GM18502 (cell line): ENCODE data around the gene LAMA3.

ENCODE experiments used
- ATAC-seq: cut with Tn5 transposase; IDR thresholded peaks from one replicate; pipeline ENCODE4 v1.9.1; 2021; ENCODE audit warnings: mild to moderate bottlenecking; ENCODE audit not compliant: unreplicated experiment, poor library complexity

Gene LAMA3

DNA sequence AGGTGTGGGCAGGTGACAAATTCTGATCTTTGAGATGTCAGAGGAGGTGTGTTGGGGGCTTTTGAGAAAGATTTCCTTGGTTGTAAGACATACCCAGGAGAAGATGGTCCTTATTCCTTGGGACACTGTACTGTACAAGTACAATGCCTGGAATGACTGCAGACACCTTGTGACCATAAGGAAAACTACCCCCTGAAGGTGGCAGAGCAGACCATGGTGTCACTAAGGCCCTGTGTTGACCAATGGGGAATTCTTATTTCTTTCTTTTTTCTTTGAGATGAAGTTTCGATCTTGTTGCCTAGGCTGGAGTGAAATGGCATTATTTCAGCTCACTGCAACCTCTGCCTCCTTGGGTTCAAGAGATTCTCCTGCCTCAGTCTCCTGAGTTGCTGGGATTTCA lies 22.1 kb upstream of the LAMA3 start:
- no peak for ATAC-seq

DNA sequence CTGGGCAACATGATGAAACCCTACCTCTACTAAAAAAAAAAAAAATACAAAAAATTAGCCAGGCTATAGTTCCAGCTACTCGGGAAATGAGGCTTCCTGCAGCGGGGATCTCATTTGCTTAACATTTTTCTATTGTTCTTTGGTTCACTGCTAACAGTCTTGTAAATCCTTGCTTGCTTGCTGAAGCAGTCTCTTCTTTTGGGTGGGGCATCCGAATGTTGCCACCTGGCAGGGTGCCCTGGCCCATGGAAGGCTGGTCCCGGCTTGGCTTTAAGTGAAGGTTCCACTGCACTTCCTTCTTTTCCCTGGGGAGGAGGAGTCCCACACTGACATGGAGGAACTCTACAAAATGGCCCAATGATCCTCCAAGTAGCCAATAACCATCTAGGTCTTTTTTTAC lies 20.5 kb upstream of the LAMA3 start:
- ATAC-seq = no peak

DNA sequence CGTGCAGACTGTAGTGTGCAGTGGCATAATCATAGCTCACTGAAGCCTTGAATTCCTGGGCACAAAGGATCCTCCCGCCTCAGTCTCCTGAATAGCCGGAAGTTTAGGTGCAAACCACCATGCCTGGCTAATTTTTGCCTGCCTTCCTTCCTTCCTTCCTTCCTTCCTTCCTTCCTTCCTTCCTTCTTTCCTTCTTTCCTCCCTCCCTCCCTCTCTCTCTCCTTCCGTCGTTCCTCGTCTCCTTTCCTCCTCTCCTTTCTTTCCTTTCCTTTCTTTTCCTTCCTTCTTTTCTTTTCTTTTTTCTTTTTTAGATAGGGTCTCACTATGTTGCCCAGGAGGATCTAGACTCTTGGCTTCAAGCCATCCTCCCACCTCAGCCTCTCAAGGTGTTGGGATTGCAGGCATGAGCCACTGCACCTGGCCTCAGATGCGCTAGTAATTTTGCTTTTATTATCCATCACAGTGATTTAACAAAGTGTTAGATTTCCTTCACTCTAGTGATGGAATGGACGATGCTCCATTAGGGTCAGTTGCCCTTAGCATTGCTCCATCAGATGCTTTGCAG lies 20.0 kb upstream of the LAMA3 start:
- no peak for ATAC-seq

DNA sequence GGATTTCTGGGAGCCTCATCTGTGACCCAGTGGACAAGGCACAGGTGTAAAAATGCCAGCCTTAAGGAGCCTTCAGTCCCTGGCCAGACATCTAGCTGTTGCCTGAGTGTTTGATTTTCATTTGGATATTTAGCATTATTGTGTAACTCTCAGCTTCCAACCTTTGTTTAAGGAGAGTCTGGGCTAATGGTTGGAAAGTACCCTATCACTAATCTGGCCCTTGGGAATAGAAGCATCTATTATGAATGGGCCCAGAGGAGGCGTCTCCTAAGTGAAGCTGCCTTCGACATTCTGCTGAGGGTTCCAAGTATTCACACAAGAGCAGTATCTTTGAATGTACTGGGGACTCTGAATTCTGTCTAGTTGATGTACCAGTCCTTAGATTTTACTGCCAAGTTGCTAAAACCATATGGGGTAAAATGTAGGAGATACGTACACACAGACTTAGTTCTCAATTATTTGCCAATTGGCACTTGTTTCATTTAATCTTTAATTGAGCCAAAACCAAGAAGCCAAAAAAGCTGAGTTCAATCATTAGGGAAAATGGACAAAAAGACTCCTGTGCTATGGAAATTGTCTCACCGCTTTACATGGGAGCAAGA lies 19.3 kb upstream of the LAMA3 start:
- no peak for ATAC-seq

DNA sequence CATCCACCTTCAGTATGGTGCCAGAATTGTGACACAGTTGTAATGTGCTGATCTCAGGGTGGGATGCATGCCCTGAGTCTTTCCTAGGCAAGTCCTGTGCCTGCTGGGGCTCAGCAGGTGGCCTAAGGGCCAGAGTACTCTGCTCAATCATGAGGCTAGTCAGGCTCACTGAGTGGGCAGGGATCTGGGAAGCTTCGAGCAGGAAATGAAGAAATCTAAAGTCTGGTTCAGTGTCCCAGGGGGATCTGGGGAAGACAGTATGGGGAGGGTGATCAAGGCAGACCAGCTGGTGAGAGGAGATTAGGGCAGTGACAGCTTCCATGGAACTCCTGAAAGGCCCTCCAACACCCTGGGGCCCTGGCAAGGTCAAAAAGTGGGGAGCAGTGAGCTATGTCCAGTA lies 17.7 kb upstream of the LAMA3 start:
- no peak for ATAC-seq

DNA sequence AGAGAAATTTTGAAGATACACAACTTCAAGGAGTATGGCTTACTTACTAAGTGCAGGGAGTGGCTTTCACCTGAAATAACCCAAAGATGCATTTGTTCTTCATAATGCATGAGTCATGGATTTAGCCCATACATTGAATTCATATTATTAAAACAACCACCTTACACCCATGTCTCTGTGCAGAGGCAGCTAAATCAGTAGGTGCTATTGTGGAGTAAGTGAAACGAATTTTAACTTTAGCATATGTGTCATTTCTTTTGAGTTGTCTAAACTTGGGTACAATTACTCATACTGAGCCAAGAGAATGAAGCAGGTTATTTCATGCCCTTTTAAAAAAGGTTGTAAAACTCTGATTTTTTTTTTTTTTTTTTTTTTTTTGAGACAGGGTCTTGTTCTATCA lies 15.5 kb upstream of the LAMA3 start:
- ATAC-seq = no peak

DNA sequence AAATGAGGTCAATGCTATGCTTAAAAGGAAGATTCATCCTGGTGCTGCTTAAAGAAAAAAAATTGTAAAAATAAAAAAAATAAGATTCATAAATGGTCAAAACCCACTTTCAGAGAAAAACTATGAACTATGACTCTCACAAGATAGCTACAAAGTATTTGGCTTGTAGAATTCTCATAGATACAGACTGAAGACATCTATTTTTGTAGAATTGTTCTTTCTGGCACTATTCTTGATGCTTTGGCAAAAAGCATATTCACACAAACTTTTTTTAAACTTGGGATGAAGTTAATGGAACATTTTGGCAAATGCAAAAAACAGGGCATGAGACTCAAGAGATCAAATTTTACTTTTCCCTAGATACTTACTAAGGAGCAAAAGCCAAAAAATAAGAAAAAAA lies 14.0 kb upstream of the LAMA3 start:
- no peak for ATAC-seq

DNA sequence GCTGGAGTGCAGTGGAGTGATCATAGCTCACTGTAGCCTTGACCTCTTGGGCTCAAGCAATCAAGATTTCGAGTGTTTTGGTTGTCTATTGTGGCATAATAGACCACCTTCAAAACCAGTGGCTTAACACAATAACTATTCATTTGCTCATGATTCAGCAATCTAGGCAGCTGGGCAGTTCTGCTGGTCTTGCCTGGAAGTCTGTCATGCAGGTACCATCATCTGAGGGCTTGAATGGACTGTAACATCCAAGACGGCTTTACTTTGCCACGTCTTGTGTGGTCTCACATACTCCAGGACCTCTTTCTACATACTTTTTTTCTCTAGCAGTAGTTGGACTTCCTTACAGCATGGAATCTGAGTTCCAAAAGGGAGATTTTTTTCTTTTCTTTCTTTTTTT lies 13.4 kb upstream of the LAMA3 start:
- ATAC-seq = no peak

DNA sequence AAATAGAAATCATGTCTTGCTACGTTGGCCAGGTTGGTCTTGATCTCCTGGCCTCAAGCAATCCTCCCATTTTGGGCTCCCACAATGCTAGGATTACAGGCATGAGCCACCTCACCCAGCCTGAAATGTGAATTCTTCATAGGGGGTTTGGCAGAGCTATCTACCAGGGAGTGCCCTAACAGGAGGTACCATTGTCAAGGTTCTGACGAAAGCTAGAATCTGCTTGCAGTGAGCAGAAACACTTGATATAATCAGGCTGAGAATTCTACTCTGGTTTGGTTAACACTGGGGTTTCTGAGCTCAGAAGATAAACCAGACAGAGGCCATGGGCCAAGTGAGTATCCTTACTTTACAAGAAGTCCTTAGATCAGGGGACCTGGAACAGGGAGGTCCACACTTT lies 7.2 kb upstream of the LAMA3 start:
- ATAC-seq = no peak

DNA sequence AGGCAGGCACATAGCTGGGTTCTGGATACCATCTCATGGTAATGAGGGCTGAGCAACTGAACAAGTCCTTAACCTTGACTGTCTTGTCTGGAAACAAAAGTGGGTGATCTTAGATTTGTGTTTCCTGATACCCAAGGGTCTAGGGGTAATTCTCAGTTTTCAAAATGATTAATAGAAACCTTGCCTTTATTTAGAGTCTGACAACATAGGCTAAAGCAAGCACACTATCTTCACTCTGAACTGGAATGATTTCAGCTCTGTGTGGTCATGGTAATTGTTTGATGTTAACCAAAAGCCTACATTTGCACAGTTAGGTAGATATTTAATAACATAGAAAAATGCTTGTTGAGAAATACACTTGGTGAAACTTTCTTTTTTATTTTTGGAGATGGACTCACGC lies 6.8 kb upstream of the LAMA3 start:
- no peak for ATAC-seq

DNA sequence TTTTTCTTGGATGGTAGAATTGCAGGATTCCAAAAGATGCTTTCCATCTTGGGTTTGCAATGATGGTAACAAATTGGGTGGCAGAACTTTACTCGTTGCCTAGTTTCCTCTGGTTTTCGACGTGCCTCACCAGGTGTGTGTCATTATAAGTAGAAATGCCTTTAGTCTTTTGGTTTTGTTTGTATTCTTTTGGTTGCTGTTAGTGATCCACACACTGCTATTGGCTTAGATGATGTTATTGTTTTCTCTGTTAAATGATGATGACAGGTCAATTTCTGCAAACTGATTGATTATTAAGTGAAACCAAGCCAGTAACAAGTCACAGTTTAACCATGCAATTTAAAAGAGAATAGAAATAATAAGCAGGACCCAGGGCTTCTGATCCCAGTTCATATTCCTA lies 6.1 kb upstream of the LAMA3 start:
- ATAC-seq = no peak

DNA sequence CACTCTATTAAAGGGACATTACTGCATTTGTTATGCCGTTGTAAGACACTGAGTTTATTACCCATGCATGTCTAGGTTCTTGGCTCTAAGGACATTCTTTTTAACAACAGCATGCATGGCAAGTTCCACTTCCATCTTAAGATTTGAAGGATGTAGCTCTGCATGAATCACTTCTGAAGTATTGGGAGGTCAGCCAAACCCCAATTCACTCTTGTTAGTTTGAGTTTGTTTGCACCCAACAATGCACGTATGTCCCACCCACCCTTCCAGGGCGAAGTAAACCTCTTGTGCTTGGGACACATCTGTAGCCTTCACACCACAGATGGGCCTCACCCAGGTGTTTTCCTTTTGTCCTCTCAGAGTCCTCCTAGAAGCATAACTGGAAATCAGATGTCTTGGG lies 5.6 kb upstream of the LAMA3 start:
- no peak for ATAC-seq

DNA sequence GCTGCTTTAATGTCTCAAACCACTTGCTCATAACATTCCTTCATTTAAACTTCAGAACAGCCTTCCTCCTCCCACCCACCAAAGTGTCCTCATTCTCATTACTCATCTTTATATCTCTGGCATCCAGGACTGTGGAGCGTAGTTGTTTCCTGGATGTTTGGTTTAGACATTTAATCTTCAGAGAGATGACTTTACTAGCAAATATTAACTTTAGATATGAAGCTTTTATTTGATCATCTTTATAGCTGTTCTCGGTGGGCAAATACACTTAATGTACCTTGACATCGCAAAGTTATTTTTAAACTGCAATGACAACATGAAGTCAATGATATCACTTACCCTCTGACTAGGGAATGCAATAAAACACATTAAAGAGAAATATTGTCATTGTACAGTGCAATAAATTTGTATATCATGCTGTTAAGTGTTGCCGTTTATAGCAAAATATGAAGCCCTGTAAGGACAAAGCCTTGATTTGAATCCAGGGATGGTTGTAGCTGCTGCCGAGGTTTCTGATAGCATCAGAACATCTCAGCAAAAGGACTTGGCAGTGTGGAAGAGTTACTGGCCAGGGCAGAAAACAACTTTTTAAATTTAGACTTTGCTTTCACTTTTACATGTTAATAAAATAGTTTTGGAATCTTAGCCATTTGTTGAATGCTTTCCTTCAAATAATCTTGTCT lies 4.6 kb upstream of the LAMA3 start:
- no peak for ATAC-seq

DNA sequence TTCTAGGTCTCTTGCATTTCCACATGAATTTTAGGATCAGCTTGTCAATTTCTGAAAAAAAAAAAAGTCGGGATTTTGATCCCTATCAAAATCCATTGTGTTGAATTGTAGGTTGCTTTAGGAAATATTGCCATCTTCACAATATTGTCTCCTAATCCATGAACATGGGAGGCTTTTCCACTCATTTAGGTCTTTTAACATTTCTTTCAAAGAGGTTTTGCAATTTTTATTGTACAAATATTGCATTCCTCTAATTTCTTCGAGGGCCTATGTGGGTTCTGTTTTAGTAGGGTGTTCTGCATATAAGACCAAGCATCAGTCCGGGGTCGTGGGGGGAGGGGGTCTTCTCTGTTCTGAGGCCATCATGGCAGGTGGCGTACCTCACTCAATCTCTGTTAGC lies 725 bp upstream of the LAMA3 start:
- ATAC-seq = no peak

DNA sequence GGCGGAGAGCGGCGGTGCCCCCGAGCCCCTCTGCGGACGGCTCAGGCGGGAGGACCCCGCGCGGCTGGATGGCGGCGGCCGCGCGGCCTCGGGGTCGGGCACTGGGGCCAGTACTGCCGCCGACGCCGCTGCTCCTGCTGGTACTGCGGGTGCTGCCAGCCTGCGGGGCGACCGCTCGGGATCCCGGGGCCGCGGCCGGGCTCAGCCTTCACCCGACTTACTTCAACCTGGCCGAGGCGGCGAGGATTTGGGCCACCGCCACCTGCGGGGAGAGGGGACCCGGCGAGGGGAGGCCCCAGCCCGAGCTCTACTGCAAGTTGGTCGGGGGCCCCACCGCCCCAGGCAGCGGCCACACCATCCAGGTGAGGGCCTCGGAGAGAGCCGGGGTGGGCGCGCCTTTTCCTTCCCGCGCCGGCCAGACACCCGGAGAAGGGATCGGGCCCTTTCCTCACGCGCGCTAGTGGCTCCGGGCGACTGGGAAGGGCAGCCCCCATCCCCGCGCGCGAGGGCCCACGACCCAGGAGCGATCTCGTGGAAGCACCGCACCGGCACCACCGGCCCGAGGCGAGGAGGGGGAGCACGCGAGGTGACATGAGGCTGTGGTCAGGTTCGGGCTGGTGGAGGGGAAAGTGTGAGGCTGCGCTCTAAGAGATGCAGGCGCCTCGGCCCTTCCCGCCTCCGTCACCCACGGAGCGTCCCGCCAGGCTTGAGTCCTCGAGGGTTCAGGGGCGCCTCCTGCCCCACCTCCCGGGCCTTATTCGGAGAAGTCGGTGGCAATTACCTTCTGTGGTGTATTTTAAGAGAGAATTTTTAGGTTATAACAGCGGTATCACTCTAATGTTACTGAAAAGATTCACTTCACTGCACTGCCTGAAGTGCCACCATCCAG lies 607 bp downstream of the LAMA3 start:
- no peak for ATAC-seq

DNA sequence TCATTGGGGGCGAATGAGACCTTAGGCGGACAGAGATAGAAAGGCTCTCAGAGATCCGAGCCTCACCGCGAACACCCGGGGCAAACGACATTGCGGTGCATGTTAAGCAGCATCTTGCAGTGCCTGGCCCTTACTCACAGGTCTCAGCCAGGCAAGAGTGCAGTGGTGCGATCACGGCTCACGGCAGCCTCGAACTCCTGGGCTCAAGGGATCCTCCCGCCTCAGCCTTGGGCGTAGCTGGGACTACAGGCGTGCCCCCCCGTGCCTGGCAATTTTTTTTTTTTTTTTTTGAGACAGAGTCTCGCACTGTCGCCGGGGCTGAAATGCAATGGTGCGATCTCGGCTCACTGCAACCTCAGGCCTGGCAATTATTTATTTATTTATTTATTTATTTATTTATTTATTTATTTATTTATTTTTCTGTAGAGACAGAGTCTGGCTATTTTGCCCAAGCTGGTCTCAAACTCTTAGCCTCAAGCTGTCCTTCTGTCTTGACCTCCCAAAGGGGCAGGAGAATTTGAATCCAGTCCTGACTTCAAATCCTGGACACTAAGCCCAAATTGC lies 1.3 kb downstream of the LAMA3 start:
- no peak for ATAC-seq

DNA sequence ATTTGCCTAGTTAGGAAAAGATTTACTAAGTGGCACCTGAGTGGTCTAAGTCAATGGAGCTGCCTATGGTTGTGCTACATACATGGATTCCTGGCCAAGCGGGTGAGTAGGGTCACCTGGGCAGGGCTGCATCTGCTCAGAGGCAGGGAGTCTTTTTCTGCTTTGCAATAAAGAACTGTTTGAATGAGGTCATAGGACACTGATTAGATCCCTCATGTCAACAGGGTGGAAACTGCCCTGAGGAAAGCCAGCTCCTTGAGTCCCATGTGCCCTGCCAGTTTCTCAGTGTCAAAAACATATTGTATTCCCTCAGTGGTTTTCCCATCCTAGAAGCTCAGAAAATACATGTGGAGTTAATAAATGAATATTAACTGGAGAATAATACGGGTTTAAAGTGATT lies 4.6 kb downstream of the LAMA3 start:
- no peak for ATAC-seq

DNA sequence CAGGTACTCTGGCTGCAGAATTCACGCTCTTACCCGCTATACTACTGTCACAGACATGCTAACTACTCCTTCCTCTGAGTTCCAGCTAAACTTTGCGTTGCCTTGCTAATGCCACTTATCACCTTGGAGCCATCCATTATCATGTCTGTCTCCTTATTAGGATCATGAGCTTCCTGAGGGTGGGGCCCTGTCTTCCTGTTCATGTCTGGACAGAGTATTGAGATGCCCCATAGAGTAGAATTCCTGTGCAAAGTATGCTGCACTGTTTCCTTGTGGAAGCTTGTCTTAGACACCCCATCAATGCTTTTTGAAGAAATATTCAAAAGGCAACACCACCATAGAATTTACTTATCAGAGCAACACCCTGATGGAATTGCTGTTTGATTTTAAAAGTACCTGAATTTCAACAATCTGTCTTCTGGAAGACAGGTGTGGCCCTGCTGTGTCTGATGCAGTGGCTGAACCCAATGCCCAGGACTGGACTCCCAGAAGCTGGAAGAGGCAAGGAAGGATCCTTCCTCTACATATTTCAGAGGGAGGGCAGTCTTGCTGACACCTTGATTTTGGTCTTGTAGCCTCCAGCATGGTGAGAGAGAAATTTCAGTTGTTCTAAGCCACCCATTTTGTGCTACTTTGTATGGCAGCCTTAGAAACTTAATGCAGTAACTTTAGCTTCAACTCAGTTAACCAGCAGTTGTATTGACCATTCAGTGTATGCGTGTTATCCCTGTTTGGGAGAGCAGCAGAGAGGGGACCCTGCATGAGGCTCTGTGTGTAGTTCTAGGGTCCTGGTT lies 5.6 kb downstream of the LAMA3 start:
- no peak for ATAC-seq

DNA sequence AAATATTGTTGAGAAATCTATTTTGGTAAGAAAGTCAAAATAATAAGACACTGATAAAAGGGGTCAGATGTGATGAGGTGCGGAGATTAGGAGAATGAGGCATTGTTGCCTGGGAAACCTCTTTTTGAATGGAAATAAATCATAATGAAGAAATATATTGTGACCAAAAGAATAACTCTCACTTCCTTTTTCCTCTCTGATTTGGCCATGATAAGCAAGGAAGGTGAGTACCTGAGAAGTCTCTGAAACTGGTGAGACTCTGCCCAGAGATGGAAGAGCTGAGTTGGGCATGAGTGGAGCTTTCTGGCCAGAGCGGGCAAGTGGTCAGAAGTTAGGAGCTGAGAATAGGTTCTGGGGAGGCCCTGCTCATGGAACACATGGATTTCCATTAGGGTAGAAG lies 11.8 kb downstream of the LAMA3 start:
- no peak for ATAC-seq

DNA sequence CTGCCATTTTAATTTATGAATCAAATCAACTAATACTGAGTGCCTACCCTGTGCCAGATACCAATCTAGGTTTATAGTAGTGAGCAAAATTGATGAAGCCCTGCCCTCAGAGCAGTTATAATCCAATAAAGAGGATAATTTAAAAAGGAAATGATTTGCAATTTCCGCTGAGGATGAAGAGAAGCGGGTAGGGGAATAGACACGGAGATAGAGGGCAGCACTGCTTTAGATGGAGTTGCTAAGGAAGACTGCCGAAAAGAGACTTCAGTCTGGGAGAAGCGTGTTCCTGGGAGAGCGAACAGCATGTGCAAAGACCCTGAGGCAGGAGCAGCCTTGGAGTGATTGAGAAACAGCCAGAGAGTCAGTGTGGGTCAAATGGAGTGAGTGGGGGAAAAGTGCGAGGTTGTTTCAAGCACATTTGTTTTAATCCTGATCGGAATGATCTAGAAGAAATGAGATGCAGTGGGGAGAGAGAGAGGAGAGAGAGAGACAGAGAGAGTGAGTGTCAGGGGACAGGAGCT lies 12.4 kb downstream of the LAMA3 start:
- ATAC-seq = no peak
